Spinal cord (tissue), 10 donors: ENCODE data around the gene ALKBH6. TPM values are rescaled to one million over a fixed set of nuclear protein-coding genes. Genes with fewer than 3 reads are reported as not detected.

ENCODE experiments used
- DNase-seq, 6 donors: peaks; one replicate each; pipeline versions ENCODE4 v3.0.0 to v3.0.0-alpha.2; 2013 to 2015; ENCODE audit warnings: low spot score in 6 of 6, low read depth in 4 of 6
- H3K27ac ChIP-seq: one replicate; pipeline ENCODE4 v1.5.1; 2013; ENCODE audit warnings: low read depth, low read length, control low read depth
- H3K27me3 ChIP-seq: one replicate; pipeline ENCODE4 v1.6.1; 2013; ENCODE audit warnings: low read length; ENCODE audit not compliant: control insufficient read depth, insufficient read depth
- H3K36me3 ChIP-seq: one replicate; pipeline ENCODE4 v1.6.1; 2013; ENCODE audit warnings: low read length; ENCODE audit not compliant: control insufficient read depth, insufficient read depth
- H3K4me1 ChIP-seq: one replicate; pipeline ENCODE4 v1.6.1; 2013; ENCODE audit warnings: low read length; ENCODE audit not compliant: control insufficient read depth, insufficient read depth
- H3K4me3 ChIP-seq: one replicate; pipeline ENCODE4 v1.5.1; 2013; ENCODE audit warnings: low read depth, low read length, control low read depth
- H3K9me3 ChIP-seq: one replicate; pipeline ENCODE4 v1.6.1; 2013; ENCODE audit warnings: low read length; ENCODE audit not compliant: control insufficient read depth, insufficient read depth
- WGBS: methylation state at CpG from one replicate; pipeline ENCODE4 v1.1.5; 2013; ENCODE audit warnings: missing lambda C conversion rate; ENCODE audit not compliant: insufficient coverage; 5-methylcytosine and 5-hydroxymethylcytosine counted together
- polyA plus RNA-seq, 2 donors: library from polyadenylated mRNA; unstranded; fragments of 120-200 nt; gene quantifications; one replicate each; pipeline ENCODE4 v1.2.1, GENCODE V29; 2013; ENCODE audit not compliant: insufficient read length in 2 of 2
- total RNA-seq, 2 donors: library from RNA; depleted of rRNA in 1 of 2; stranded (reverse); fragments of 120-200 nt in 1 of 2; fragments of >200 nt in 1 of 2; gene quantifications; one replicate each; pipeline versions ENCODE4 v1.2.3 to v1.2.4, GENCODE V29; 2013 to 2014
- donor health status: healthy.

Gene ALKBH6
- total and polyA plus RNA-seq, 4 donors: 12.6 to 29.2 (median 18.4) TPM

DNA sequence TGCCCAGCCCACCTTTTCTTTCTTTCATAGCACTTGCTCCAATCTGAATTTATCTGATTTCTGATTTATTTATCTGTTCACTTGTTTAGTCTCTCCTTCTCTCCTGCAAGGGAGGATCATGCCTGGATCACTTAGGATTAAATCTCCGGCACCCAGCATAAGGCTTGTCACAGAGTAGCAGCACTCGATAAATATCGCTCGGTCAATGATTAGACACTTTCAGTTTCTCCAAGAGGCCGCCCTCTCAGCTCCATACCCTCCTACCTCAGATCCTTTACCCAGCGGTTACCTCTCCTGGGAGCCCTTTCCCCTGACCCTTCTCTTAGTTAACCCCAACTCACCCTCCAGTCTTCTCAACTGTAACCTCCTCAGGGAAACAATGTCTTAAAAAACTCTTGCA is 17.3 kb upstream of the ALKBH6 start:
- H3K4me1 ChIP-seq: peaks cover 20% of the 10 kb centered on the region
- H3K27me3 ChIP-seq: no peaks in the 10 kb centered on the region
- peak overlapping the region; percentile 84 for H3K4me3 ChIP-seq
- no peak overlapping the region for H3K27ac ChIP-seq
- peaks cover 42% of the 10 kb centered on the region for H3K36me3 ChIP-seq
- 89% methylated on average over 6 of the region's 6 CpGs for WGBS
- no peaks in the 10 kb centered on the region for H3K9me3 ChIP-seq
- DNase-seq: no peak

- H3K9me3 ChIP-seq: no peaks in the 10 kb centered on the region
- H3K36me3 ChIP-seq: peaks cover 45% of the 10 kb centered on the region
- H3K27me3 ChIP-seq: no peaks in the 10 kb centered on the region
- no peak overlapping the region for H3K27ac ChIP-seq
- DNase-seq: no peak
- peaks cover 20% of the 10 kb centered on the region for H3K4me1 ChIP-seq
- H3K4me3 ChIP-seq: no peak overlapping the region
- WGBS: 83% methylated on average over 4 of the region's 8 CpGs
These were observed 16.5 kb upstream of the ALKBH6 start for GRCh38 chr19:36030264-36031148.

- H3K4me1 ChIP-seq: peaks cover 17% of the 10 kb centered on the region
- no peaks in the 10 kb centered on the region for H3K27me3 ChIP-seq
- H3K4me3 ChIP-seq: no peak overlapping the region
- DNase-seq: no peak
- WGBS: 76% methylated on average over 8 of the region's 10 CpGs
- H3K36me3 ChIP-seq: peaks cover 55% of the 10 kb centered on the region
- no peak overlapping the region for H3K27ac ChIP-seq
- H3K9me3 ChIP-seq: no peaks in the 10 kb centered on the region
These were observed 14.5 kb upstream of the ALKBH6 start for GRCh38 chr19:36028313-36029041.

DNA sequence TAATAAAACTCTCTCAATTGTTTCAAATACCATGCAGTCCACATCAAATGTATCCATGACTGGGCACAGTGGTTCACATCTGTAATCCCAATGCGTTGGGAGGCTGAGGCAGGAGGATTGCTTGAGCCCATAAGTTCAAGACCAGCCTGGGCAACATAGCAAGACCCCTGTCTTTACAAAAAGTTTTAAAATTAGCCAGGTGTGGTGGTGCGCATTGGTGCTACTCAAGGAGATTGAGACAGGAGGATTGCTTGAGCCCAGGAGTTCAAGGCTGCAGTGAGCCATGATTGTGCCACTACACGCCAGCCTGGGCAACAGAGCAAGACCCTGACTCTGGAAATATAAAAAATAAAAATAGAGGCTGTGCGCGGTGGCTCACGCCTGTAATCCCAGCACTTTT is 13.7 kb upstream of the ALKBH6 start:
- Histone ChIP-seq H3K9me3 (no peaks in the 10 kb centered on the region), H3K4me1 (peaks cover 9% of the 10 kb centered on the region), H3K27ac (no peak overlapping the region), H3K27me3 (no peaks in the 10 kb centered on the region), H3K4me3 (no peak overlapping the region), H3K36me3 (peaks cover 63% of the 10 kb centered on the region)
- WGBS: 96% methylated on average over 5 of the region's 6 CpGs
- DNase-seq: no peak

DNA sequence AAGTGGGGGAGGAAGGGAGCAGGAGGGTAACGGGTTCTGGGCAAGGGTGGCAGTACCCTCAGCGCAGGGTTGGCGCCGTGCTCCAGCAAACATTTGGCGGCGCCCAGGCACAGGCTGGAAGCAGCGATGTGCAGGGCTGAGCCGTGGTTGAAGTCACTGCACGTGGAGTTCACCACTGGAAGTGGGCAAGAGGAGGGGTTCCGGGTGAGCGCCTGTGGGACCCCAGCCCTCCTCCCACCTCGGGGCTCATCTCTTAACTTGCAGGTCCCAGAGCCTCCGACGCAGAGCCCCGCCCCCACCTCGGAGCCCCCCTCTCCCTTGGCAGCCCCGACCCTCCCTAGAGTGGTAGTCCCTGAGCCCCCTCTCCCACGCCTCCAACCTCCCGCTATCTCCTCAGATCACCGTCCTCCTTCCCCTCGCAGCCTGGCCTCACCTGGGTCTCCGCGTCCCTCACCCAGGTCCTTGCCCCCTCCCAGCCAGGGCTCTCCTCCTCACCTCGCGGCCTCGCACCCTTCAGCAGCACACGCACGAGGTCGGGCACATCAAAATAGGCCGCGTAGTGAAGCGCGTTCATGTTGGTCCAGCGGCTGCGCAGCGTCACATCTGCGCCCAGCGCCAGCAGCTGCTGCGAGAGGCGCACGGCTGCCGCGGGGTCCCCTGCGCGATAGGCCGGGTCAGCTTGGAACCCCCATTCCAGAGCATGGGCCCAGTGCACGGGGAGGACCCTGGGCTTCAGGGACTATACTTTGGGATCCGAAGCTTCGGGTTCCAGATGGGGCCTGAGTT is 12.3 kb upstream of the ALKBH6 start:
- WGBS: 94% methylated on average over 39 of the region's 49 CpGs
- H3K4me3 ChIP-seq: no peak overlapping the region
- H3K27ac ChIP-seq: no peak overlapping the region
- peaks cover 77% of the 10 kb centered on the region for H3K36me3 ChIP-seq
- no peaks in the 10 kb centered on the region for H3K4me1 ChIP-seq
- DNase-seq: no peak
- no peaks in the 10 kb centered on the region for H3K9me3 ChIP-seq
- H3K27me3 ChIP-seq: no peaks in the 10 kb centered on the region

- Histone ChIP-seq H3K27me3 (no peaks in the 10 kb centered on the region), H3K9me3 (no peaks in the 10 kb centered on the region), H3K4me3 (no peak overlapping the region), H3K4me1 (no peaks in the 10 kb centered on the region), H3K36me3 (peaks cover 83% of the 10 kb centered on the region), H3K27ac (no peak overlapping the region)
- no CpG with 5 or more reads among the region's 1 CpG for WGBS
- DNase-seq: no peak
These were observed 11.5 kb upstream of the ALKBH6 start for GRCh38 chr19:36025541-36025940.

DNA sequence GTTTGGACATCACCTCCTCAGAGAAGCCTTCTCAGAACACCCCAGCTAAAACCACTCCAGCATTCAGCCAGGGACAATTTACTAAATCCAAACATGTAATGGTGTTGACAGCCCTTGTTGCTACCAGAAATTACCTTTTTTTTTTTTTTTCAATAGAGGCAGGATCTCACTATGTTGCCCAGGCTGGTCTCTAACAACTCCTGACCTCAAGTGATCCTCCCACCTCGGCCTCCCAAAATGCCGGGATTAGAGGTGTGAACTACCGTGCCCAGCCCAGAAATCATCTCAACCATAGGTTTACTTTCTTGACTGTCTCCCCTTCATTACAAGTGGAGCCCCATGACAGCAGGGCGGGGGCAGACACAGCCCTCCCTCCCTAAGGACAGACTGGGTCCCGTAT is 9.4 kb upstream of the ALKBH6 start:
- H3K27me3 ChIP-seq: no peaks in the 10 kb centered on the region
- no peak overlapping the region for H3K27ac ChIP-seq
- H3K36me3 ChIP-seq: peaks cover 91% of the 10 kb centered on the region
- H3K9me3 ChIP-seq: no peaks in the 10 kb centered on the region
- no peaks in the 10 kb centered on the region for H3K4me1 ChIP-seq
- no peak for DNase-seq
- WGBS: no CpG with 5 or more reads among the region's 5 CpGs
- no peak overlapping the region for H3K4me3 ChIP-seq

- WGBS: 94% methylated on average over 18 of the region's 22 CpGs
- Histone ChIP-seq H3K36me3 (peaks cover 76% of the 10 kb centered on the region), H3K4me1 (peaks cover 5% of the 10 kb centered on the region), H3K9me3 (no peaks in the 10 kb centered on the region), H3K27ac (no peak overlapping the region), H3K4me3 (no peak overlapping the region), H3K27me3 (no peaks in the 10 kb centered on the region)
- DNase-seq: no peak
These were observed 5.2 kb upstream of the ALKBH6 start for GRCh38 chr19:36019061-36019670.

DNA sequence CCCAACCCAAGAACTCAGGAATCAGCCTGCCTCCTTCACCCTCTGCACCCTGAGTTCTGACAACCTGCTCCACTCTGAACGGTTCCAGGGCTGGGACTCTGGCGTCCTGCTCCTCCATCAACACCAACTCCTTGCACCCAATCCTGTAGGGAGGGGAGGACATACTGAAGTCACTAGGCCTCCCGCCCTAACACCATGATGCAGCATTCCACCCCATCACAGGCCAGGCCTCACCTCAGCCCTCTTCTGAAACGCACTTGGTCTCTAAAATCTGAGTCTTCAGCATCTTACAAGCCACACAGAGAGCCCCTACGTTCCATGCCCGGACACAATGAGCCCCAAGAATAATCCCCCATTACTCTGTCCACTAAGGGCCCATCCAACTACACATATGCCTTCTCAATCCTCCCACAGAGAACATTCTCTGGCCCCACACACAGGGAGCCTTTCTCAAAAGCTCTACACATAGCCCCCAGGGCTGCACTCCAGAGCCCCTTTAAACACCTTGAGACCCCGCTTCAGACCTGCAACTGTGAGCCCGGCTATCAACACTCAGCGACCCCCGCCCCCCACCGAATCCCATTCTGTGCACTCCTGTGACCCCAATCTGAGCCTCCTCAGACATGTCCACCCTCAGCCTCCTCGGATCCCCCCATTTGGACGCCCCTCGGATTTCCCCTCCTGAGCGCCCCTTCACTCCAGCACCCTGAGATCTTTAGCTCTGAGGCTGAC is 567 bp downstream of the ALKBH6 start:
- peak overlapping the region; percentile 84 for H3K4me3 ChIP-seq
- H3K36me3 ChIP-seq: peaks cover 31% of the 10 kb centered on the region
- no peaks in the 10 kb centered on the region for H3K27me3 ChIP-seq
- DNase-seq: no peak
- WGBS: 17% methylated on average over 13 of the region's 15 CpGs
- H3K9me3 ChIP-seq: no peaks in the 10 kb centered on the region
- H3K4me1 ChIP-seq: peaks cover 29% of the 10 kb centered on the region
- H3K27ac ChIP-seq: no peak overlapping the region
